ENCODE results near the gene MED10. TPM values are rescaled to one million over a fixed set of nuclear protein-coding genes. Genes with fewer than 3 reads are reported as not detected.

The MED10 gene
- total and polyA plus RNA-seq, 9 of the 15 experiments (the other 6 are each of a cell fraction or from before 2014, with no cell fraction given): 23.8 to 83.4 (median 58.8) TPM

GRCh38 chr5:6389397-6389796 lies 11.1 kb upstream of the MED10 start:
- H3K9me3 ChIP-seq (replicated peaks; ENCODE audit: control insufficient read depth, insufficient read depth, low read depth, low read length): no peaks in the 10 kb centered on the region
- H3K27ac ChIP-seq (ENCODE audit: extremely low read depth, low read depth, low read length): no peak overlapping the region
- H3K4me2 ChIP-seq (ENCODE audit: insufficient read depth, low read length): no peak overlapping the region
- H3K27me3 ChIP-seq (ENCODE audit: control insufficient read depth in 2 of 2, insufficient read depth in 2 of 2, low read length in 2 of 2): peaks cover 37 to 50% of the 10 kb centered on the region in 2 experiments
- H3K9ac ChIP-seq (ENCODE audit: insufficient read depth in 1 of 2, low read depth in 2 of 2, low read length in 2 of 2): no peak overlapping the region
- no peaks in the 10 kb centered on the region for H4K20me1 ChIP-seq (replicated peaks; ENCODE audit: control insufficient read depth, insufficient read depth, low read length)
- BruUV-seq (replicated peaks): no TSS peak
- no peaks in the 10 kb centered on the region for H3K79me2 ChIP-seq (ENCODE audit: control insufficient read depth, insufficient read depth, low read length)
- ATAC-seq (no peak), FAIRE-seq (no peak), DNase-seq (ENCODE audit: extremely low read depth in 1 of 4, low spot score in 3 of 4) (no peak)
- in situ Hi-C loops (cut with MboI) (no loop called here), intact Hi-C loops (cut with micrococcal nuclease) (no loop called here)
- POLR2A ChIA-PET: interaction anchor here (0.5 kb wide), 1 partner anchor 893 kb away, joined by 3 read pairs; no protein-coding TSS in a partner anchor
- H3K4me1 ChIP-seq (replicated peaks in 1 of 2; ENCODE audit: control insufficient read depth in 2 of 2, insufficient read depth in 2 of 2, low read length in 2 of 2): no peaks in the 10 kb centered on the region
- no peak overlapping the region for H2AFZ ChIP-seq (ENCODE audit: low read depth, low read length)
- CTCF ChIA-PET (ENCODE audit: low intra/inter-chr PET ratio): no interaction called here
- no peak overlapping the region for H3K4me3 ChIP-seq
- no peaks in the 10 kb centered on the region for H3K9me1 ChIP-seq (ENCODE audit: control insufficient read depth, insufficient read depth, low read length)
- H3K36me3 ChIP-seq (ENCODE audit: control insufficient read depth, insufficient read depth, low read length): no peaks in the 10 kb centered on the region
- 0% methylated on average over 5 of the region's 5 CpGs for WGBS (ENCODE audit: insufficient coverage, low coverage, missing lambda C conversion rate)
- TF ChIP-seq HNRNPUL1 (IDR thresholded peaks at IDR 0.05; ENCODE audit: low read length) (no peak), ZNF707 (CRISPR knock-in tag; conservative IDR thresholded peaks at IDR 0.05) (no peak), ZNF316 (IDR thresholded peaks at IDR 0.05) (peak; percentile 81), ZNF124 (CRISPR knock-in tag; IDR thresholded peaks at IDR 0.05) (no peak), PHB (CRISPR knock-in tag; IDR thresholded peaks at IDR 0.05) (no peak), SP1 (CRISPR knock-in tag; IDR thresholded peaks at IDR 0.05) (no peak), IRF9 (tag; IDR thresholded peaks at IDR 0.05) (no peak), JUNB (CRISPR knock-in tag; conservative IDR thresholded peaks at IDR 0.05) (no peak), ZBTB2 (IDR thresholded peaks at IDR 0.05) (no peak), ELF2 (CRISPR knock-in tag; IDR thresholded peaks at IDR 0.05) (no peak), BDP1 (IDR thresholded peaks at IDR 0.05; ENCODE audit: insufficient read depth, insufficient read length) (no peak), C11orf30 (IDR thresholded peaks at IDR 0.05; ENCODE audit: low read depth) (peak; percentile 55; the same call in 1 of the 2 replicates), BMI1 (IDR thresholded peaks at IDR 0.05; ENCODE audit: low read length) (no peak), GATAD2B (IDR thresholded peaks at IDR 0.05; ENCODE audit: borderline replicate concordance) (no peak)
- TF ChIP-seq, protein P1, sequence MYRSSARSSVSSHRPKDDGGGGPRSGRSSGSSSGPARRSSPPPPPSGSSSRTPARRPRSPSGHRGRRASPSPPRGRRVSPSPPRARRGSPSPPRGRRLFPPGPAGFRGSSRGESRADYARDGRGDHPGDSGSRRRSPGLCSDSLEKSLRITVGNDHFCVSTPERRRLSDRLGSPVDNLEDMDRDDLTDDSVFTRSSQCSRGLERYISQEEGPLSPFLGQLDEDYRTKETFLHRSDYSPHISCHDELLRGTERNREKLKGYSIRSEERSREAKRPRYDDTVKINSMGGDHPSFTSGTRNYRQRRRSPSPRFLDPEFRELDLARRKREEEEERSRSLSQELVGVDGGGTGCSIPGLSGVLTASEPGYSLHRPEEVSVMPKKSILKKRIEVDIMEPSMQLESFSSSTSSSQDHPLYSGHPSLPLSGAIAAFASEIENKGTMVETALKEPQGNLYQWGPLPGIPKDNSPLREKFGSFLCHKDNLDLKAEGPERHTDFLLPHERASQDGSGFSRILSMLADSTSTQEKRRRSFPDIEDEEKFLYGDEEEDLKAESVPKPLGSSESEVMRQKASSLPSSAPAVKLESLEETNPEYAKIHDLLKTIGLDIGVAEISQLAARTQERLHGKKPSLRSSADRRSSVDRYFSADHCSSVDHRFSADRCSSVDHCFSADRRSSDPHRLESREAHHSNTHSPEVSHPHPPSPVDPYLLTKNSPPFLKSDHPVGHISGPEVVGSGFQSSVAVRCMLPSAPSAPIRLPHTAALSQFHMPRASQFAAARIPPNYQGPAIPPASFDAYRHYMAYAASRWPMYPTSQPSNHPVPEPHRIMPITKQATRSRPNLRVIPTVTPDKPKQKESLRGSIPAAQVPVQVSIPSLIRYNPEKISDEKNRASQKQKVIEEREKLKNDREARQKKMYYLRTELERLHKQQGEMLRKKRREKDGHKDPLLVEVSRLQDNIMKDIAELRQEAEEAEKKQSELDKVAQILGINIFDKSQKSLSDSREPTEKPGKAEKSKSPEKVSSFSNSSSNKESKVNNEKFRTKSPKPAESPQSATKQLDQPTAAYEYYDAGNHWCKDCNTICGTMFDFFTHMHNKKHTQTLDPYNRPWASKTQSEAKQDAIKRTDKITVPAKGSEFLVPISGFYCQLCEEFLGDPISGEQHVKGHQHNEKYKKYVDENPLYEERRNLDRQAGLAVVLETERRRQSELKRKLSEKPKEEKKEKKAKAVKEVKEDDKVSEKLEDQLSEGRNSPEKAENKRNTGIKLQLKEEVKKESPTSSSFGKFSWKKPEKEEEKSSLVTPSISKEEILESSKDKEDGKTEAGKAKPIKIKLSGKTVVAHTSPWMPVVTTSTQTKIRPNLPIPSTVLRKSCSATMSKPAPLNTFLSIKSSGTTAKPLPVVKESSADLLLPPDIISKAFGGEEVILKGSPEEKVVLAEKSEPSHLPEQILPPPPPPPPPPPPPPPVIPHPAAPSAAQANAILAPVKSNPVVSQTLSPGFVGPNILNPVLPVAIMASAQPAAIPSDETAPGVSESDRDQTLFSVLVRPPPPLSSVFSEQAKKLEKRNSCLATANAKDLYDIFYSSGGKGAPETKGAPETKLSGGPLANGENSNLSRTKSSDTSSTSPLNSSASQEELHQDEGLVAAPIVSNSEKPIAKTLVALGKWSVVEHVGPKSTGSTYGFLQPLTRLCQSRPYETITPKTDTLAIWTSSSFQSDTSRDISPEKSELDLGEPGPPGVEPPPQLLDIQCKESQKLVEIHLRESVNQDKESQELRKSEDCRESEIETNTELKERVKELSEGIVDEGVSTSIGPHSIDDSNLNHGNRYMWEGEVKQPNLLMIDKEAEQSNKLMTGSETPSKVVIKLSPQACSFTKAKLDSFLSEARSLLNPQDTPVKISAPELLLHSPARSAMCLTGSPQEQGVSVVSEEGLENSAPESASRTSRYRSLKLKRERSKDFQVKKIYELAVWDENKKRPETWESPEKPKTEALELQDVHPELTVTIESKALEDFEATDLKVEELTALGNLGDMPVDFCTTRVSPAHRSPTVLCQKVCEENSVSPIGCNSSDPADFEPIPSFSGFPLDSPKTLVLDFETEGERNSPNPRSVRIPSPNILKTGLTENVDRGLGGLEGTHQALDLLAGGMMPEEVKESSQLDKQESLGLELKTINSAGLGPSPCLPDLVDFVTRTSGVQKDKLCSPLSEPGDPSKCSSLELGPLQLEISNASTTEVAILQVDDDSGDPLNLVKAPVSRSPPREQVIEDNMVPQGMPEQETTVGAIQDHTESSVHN (IDR thresholded peaks at IDR 0.05; ENCODE audit: borderline replicate concordance in 1 of 2, low read depth in 1 of 2): no peak

Data from K562 (cell line).